AG09309 (cell line): ENCODE data around the gene WDR27.
"Not testable (repeated sequence)": the region's sequence is repeated elsewhere in the genome, so short reads cannot be mapped to it uniquely, and the experiment has no call there.

ENCODE experiments used
- DNase-seq: peaks from one replicate; pipeline ENCODE4 v3.0.0-alpha.2; 2010; ENCODE audit warnings: low read depth
- H3K4me3 ChIP-seq: 2 replicates; pipeline ENCODE4 v1.5.1; 2011; ENCODE audit warnings: mild to moderate bottlenecking, low read depth, low read length, moderate library complexity; ENCODE audit not compliant: control insufficient read depth
- CTCF ChIP-seq: IDR thresholded peaks from 2 replicates; pipeline ENCODE4 v1.5.1; 2011; ENCODE audit warnings: mild to moderate bottlenecking, low read depth, low read length, inconsistent platforms; ENCODE audit not compliant: insufficient read depth, control insufficient read depth; ENCODE audit errors: missing control alignments

Gene WDR27

GRCh38 chr6:169520104-169520503 lies 181.7 kb downstream of the WDR27 start:
- H3K4me3 ChIP-seq = no peak overlapping the region
- TF ChIP-seq CTCF = peak; percentile 65
- peak; percentile 44 for DNase-seq

- TF ChIP-seq CTCF = no peak
- DNase-seq = no peak
- no peak overlapping the region for H3K4me3 ChIP-seq
These were observed 183.4 kb downstream of the WDR27 start for GRCh38 chr6:169518451-169518850.

- no peak for TF ChIP-seq CTCF
- H3K4me3 ChIP-seq = no peak overlapping the region
- DNase-seq = no peak
These were observed 188.2 kb downstream of the WDR27 start for GRCh38 chr6:169513478-169514193.

- not testable (repeated sequence) for H3K4me3 ChIP-seq, DNase-seq
These were observed 190.0 kb downstream of the WDR27 start for GRCh38 chr6:169511785-169512184.

- no peak for DNase-seq
- TF ChIP-seq CTCF = no peak
- no peak overlapping the region for H3K4me3 ChIP-seq
These were observed 191.0 kb downstream of the WDR27 start for GRCh38 chr6:169510871-169511270.

GRCh38 chr6:169508452-169508851 lies 193.4 kb downstream of the WDR27 start:
- TF ChIP-seq CTCF = no peak
- H3K4me3 ChIP-seq = no peak overlapping the region

GRCh38 chr6:169503422-169504152 lies 198.2 kb downstream of the WDR27 start:
- no peak for DNase-seq
- TF ChIP-seq CTCF = no peak
- H3K4me3 ChIP-seq = no peak overlapping the region

More at GRCh38 chr6:169508452-169508851, 193.4 kb downstream of the WDR27 start:
- no peak for DNase-seq
